Measurements from ENCODE around the gene IMMP2L.
"Not testable (repeated sequence)": the region's sequence is repeated elsewhere in the genome, so short reads cannot be mapped to it uniquely, and the experiment has no call there.

IMMP2L gene

DNA sequence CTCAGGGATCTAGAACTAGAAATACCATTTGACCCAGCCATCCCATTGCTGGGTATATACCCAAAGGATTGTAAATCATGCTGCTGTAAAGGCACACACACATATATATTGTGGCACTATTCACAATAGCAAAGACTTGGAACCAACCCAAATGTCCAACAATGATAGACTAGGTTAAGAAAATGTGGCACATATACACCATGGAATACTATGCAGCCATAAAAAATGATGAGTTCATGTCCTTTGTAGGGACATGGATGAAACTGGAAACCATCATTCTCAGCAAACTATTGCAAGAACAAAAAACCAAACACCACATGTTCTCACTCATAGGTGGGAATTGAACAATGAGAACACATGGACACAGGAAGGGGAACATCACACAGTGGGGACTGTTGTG lies 56.9 kb downstream of the IMMP2L start:
- not testable (repeated sequence) for DNase-seq

GRCh38 chr7:111501799-111502198 lies 60.5 kb downstream of the IMMP2L start:
- not testable (repeated sequence) for DNase-seq

DNA sequence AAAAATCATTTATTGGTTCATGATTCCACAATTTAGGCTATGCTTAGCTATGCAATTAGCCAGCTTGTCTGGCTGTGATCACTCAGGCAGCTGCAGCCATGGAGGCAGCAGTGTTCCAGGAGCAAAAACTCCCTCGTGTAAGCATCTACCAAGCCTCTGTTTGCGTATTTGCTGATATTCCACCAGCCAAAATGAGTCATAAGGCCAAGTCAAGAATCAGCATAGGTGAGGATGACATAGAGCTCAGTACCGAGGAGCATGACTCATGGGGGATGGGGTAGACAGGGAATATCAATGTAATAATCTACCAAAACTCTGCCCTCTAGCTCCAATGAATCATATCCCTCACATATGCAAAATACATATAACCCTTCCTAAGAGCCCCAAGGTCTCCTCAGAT lies 63.3 kb downstream of the IMMP2L start:
- DNase-seq = peak; percentile 60

- no peak for DNase-seq
Observed at GRCh38 chr7:111498391-111499007, 63.8 kb downstream of the IMMP2L start.

DNA sequence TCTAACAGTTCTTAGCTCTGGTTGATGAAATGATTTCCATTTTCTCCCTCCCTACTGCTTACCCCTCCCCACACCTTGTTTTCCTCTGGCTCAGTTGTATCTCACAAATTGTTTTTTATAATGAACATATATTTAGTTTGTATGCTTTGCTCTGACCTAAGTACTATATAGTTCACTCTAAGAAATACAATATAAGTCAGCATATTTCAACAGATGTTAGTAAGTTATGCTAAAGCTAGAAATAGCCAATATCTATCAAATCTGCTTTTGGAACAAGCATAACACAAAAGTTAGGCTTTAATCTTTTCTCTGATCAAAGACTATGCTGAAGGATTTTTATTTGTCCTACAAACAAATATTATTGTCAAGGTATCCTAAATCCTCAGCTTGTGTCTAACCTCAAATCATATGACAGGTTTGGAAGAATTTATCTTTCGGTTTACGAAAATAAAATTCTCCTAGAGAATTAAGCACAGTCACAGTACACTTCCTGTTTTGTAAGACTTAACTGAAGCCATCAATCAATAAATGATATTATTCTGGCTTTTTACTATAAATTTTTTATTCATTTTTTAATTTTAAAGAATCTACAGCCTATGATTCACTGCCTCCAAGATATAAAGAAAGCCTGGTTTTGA lies 67.0 kb downstream of the IMMP2L start:
- DNase-seq = no peak

DNA sequence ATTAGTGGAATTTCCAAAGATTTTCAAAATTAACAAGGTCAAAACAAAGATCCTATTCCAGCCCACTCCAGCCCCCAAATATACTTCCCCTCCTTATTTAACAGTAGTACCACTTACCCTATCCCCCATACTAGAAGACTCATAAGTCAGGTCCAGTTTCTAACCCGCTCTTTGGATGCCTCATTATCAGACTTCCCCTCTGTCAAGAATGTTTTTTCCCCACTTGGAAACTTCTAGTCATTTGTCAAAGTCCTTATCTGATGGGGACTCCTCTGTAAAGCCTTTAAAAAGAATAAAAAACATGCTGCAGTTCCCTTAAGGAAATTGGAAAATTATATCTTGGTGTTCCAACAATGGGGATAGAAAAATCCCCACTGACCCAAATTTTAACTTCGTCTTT lies 70.1 kb downstream of the IMMP2L start:
- no peak for DNase-seq

DNA sequence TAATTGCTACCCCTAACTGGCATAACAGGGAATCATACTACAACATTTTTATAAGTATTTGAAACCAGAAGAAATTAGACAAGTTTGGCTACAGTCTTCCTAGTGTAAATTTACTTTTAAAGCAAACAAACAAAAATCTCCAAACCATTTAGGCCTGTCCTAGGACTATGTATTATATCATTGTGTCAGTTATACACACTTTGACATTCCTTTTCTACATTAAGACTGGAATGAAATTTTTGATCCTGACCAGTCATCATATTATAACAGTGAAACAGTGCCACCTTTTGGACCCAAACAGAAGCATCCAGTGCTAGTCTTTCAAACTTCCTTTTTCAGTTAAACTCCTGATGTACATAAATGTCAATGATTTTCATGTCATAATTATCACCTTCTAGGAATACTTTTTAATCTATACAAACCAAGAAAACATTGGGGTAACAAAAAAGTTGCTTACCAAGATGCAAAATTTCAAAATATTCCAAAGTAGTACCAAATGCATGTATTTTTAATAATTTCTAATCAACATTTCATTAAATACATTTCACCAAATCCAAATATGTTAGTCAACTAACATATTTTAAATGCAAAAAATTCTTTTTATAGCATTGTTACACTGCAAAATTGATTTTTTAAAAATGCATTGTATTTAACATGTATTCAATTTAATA lies 75.7 kb downstream of the IMMP2L start:
- peak; percentile 61 for DNase-seq

DNA sequence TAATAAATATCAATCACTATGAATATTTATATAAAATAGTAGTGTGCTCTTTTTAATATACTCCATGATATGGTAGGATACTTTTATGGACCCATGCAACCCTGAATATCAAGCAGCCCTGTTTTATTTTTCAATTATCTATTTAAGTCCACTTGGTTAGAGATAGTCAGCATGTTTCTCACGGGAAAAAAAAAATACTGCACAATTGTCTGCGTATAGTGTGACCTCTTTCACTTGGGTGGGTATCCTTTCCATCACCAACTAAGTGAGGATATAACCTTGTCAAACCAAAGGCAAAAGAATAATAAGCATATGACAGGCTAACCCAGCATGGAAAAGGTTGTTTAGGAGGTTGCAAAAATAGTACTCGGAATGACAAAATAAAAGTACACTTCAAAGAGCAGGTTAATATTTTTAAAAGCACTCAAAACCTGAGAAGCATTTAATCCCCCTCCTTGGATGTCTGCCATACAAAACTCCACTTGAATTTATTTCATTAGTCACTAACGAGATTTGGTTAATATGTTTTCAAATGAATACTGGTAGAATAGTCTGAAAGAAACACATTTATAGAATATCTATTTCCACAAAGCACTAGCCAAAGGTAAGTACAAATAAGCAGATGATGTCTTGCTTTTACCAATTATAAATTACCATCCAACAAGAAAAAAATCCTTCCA lies 76.5 kb downstream of the IMMP2L start:
- DNase-seq = no peak

- DNase-seq = no peak
Observed at GRCh38 chr7:111483078-111483477, 79.2 kb downstream of the IMMP2L start.

DNA sequence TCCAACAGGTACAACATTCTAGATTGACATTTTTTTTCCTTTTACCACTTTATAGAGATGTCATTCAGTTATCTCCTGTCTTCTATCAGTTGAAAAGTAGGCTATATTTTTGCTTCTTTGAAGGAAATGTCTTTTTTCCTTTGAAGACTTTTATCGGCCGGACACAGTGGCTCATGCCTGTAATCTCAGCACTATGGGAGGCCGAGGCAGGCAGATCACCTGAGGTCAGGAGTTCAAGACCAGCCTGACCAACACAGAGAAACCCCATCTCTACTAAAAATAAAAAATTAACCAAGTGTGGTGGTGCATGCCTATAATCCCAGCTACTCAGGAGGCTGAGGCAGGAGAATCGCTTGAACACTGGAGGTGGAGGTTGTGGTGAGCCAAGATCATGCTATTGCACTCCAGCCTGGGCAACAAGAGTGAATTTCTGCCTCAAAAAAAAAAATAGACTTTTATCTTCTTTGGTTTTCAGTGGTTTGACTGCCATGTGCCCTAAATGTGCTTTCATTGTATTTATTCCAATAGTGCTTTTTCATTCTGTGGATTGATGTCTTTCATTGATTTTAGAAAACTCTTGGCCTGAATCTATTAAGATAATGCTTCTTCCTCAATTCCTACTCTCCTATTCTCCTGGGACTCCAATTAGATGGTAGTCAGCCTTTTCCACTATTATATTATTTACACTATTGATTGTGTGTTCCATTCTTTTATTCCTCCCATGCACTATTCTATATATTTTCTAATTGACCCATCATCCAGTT lies 84.6 kb downstream of the IMMP2L start:
- no peak for DNase-seq

DNA sequence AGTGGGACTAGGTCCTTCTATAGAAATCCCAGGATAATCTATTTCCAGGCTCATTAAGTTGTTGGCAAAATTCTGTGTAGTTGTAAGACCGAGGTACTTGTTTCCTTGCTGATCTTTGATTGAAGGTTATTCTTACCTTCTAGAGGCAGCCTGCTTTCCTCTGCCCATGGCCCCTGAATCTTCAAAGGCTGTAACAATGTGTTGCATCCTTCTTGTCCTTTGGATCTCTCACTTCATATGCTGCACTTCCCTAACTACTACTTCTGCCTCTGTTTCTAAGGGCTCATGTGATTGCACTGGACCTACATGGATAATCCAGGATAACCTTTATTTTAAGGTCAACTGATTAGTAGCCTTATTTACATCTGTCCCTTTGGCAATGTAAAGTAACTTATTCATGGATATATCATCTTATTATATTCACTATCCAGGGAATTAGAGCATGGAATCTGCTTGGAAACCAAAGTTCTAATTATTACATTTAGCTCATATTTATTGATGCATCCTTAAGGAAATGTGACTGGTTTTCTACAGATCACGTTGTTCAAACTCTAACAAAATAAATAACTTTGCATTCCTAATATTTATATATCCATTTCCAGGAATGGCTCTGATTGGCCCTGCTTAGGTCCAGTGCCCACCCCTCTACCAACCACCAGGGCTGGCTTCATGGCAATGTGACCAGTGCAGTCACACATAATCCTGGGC lies 85.6 kb downstream of the IMMP2L start:
- no peak for DNase-seq

DNA sequence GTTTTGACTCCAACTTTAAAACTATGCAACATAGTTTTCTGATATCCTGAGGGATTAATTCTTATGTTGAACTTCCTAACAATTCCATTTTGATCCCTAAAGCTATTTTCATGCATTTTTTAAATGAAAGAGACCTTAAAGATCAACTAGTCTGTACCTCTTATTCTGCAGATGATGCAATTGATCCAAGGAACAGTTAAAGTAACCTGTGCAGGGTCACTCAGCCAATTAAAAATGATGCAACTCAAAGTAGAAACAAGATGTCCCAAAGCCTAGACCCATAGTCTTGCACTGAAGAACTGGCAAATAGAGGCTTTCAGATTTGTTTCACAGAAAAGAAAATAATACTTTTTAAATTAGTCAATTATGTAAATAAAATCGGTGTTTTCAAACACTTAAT lies 86.3 kb downstream of the IMMP2L start:
- no peak for DNase-seq

DNA sequence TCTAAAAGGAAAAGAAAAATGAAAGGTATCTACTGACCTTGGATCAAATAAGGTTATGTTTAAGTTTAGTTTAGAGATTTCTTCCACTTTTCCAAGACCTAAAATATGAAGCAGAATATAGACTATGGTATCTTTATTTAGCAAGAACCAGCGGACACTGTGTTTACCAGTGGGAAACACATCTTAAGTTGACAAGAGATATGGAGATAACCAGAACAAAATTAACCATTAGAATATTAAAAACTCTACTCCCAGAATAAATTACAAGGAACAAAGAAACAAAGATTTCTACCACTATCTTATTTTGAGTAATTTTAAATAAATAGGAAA lies 86.9 kb downstream of the IMMP2L start:
- no peak for DNase-seq

DNA sequence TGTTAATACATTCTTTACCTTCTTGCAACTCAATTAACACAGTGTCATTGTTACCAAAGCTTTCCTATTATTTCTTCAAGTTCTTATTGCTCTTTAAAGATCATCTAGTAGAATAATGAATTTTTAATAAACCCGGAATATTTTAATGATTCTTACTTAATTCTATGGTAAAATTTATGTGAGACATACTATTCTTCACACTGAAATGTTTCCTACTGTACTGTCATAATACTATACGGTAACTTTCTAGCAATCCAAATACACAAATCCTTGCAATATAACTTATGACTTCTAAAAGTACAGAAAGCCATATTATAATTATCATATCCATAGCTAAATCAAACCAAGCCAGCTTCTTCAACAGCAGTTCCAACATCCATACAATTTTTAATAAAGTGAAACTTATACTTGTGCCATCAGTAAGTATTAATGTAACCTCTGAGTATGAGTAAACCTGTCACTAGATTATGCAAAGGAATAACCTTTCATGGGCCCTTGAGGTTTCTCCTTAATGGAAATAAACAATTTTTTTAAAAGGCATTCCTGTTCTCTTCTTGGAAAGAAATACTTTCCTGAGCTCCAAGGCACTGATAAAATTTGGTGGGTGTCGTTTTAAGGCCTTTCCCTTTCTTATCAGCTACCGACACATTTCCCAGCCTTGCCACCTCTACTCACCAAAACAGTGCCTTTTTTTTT lies 87.4 kb downstream of the IMMP2L start:
- DNase-seq = no peak

DNA sequence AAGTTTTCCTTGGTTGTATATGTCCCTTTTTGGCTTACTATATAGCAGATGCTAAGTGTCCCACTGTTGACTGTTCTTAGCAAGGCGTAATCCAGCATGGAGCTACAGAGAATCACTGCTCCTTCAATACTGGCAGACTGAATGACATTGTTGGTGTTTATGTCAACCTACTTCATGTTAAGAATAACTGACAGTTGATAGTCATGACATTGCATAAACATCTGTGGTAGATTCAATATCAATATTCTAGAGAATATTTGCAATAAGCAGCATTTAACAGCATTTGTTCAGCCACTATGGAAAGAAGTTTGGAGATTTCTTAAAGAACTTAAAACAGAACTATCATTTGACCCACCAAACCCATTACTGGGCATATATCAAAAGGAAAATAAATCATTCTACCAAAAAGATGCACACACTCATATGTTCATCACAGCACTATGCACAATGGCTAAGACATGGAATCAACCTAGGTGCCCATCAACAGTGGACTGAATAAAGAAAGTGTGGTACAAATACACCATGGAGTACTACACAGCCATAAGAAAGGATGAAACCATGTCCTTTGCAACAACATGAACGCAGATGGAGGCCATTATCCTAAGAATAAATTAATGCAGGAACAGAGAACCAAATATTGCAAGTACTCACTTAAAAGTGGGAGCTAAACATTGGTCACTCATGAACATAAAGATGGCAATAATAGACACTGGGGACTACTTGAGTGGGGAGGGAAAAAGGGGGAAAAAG lies 88.7 kb downstream of the IMMP2L start:
- DNase-seq = no peak

DNA sequence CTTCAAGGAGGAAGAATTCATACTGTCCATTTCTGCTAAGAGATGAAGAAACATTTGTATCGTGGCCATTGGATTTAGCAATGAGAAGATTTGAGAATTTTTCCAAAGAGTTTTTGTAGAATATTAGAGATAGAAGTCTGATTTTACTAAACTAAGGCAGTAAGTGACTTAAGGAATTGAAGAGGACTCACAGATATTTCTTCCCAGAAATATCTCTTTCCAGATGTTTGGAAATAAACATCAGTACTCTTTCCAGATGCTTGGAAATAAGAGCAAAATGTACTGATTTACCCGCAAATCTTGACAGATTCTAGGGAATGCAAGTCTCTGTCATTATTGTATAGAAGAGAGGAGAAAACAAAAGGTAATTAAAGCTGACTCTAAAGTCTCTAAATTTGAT lies 91.3 kb downstream of the IMMP2L start:
- no peak for DNase-seq

DNA sequence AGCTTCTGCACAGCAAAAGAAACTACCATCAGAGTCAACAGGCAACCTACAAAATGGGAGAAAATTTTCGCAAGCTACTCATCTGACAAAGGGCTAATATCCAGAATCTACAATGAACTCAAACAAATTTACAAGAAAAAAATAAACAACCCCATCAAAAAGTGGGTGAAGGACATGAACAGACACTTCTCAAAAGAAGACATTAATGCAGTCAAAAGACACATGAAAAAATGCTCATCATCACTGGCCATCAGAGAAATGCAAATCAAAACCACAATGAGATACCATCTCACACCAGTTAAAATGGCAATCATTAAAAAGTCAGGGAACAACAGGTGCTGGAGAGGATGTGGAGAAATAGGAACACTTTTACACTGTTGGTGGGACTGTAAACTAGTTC lies 92.4 kb downstream of the IMMP2L start:
- DNase-seq = not testable (repeated sequence)

DNA sequence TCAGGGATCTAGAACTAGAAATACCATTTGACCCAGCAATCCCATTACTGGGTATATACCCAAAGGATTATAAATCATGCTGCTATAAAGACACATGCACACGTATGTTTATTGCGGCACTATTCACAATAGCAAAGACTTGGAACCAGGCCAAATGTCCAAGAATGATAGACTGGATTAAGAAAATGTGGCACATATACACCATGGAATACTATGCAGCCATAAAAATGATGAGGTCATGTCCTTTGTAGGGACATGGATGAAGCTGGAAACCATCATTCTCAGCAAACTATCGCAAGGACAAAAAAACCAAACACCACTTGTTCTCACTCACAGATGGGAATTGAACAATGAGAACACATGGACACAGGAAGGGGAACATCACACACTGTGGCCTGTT lies 96.5 kb downstream of the IMMP2L start:
- DNase-seq = not testable (repeated sequence)

DNA sequence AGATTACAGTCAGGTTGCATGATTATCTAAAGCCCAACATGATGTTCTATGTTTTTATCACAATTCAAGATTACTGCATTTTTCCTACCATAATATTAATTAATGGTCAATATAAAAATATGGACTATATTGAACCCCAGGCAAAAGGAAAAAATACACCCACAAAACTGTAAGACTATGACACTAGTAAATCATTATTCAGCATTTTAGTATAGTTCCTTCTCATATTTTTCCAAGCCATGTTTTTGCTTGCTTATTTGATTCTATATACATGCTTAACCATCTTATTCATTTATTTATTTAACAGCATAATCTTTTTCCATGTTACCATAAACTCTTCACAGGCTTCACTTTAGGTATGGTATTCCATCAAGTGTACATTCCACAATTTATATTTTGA lies 101.6 kb downstream of the IMMP2L start:
- no peak for DNase-seq

- no peak for DNase-seq
Observed at GRCh38 chr7:111459757-111460280, 102.5 kb downstream of the IMMP2L start.
